ENCODE results near the gene HPCA.

HPCA gene

DNA sequence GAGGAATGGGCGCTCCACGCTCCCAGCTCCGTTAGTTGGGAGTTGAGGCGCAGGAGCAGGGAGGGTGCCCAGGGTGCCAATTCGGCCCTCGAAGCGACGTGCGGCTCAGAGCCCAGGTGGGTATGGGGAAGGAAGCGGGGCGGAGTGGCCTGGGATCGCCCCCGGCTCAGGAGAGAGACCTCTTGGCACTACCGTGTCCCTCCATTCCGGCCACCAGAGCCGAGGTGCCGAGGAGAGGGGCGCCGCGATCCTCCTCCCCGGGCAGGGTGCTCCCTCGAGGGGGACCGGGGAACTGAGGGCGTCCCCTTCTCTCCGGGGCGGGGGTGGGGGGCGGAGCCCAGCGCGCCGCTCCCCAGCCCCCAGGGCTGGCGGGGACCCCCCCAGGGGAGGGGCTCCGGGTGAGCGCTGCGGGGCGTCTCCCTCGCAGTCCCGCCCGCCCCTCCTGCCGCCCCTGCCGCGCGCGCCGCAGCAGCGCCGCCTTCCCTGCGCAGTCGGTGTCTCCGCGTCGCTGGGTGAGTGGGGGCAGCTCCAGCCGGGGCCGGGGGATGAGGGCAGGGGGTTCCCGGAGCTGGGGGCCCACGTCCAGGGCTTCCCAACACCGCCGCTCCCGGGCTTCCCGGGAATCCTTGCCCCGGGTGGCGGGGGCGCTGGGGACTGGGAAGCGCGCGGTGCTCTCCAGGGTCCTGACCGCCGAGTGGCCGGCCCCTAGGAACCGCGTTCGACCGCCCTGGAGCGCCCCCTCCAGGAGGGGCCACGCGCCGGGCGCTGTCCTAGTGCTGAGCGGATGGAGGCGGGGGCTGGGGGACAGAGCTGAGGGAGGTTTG lies at the start of gene HPCA:
TSS of gene HPCA (plus strand) at position 488 of the 824 bp plus-strand sequence. CDS start 2,408 bp downstream, outside the sequence.
- DNase-seq, result no peak

- DNase-seq, result no peak
Observed at GRCh38 chr1:32848354-32849063, 37.8 kb upstream of the HPCA start.

DNA sequence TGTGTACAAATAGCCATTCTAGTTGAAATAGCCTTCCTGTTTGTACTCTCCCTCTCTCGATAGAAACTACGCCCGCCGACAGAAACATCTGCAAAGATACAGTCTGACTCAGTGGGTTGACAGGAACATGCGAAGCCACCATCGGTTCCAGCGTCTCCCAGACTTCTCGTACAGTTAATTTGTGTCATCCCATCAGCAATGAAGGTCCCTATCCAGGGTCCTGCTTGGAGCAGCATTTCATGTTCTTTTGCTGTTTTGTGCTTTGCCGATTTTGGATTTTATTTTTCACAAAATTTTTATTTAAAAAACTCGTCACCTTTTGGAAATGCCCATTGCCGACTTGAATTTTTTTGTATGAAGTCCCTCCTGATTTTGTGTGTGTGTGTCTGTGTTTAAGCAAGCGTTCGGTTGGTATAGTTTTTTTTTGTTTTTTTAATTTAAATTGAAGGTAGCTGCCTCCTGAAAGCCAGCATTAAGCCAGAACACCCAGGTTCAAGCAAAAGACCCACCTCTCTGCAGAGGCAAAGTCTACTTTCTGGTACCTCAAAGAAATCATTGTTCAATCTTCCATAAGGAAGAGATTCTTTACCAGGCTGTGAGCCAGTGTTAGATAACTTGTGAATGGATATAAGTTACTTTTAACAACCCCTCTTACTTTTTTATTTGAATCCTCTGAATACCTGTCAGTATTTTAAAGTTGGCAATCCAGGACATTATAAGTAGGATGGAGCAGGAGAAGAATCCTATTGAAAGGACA lies 30.3 kb upstream of the HPCA start:
- no peak for DNase-seq

DNA sequence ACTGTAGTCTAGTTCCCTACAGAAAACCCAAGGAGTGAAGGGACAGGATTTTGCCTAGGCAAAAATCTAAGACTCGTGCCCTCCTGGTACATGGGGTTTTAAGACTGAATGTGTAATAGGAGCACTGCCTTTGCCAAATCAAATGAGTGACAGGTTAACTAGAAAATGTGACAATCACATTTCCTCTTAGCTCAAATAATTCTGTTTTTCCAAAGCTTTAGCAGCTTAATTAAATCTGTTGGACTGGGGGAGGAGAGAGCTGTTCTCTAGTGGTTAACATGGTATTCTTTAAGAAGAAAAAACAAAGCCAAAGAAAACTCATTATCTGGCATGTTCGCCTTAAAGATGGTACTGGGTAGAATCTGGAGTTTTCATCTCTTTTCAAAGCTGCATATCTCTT lies 28.2 kb upstream of the HPCA start:
- DNase-seq, result no peak

DNA sequence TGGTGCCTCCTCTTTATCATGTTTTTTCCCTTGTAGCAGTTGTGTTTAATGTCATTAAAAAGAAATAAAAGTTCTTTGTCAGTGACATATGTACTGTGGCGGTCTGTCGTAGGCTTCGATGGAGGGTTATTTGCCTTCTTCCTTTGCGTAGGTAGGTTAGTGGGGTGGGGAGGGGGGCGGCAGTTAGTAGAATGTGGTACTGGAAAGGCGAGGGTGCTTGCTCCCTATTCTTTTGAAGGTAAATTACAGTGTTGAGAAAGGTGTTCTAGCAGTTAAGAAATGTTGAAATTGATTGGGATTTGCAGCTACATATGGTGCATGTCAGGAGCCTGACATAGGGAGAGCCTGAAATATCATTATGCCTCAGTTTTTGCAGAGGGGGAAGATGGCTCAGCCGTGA lies 27.5 kb upstream of the HPCA start:
- no peak for DNase-seq

- no peak for DNase-seq
Observed at GRCh38 chr1:32859915-32860314, 26.4 kb upstream of the HPCA start.

GRCh38 chr1:32860566-32860965 lies 25.7 kb upstream of the HPCA start:
- no peak for DNase-seq

GRCh38 chr1:32861904-32862695 lies 24.2 kb upstream of the HPCA start:
- DNase-seq, result no peak

DNA sequence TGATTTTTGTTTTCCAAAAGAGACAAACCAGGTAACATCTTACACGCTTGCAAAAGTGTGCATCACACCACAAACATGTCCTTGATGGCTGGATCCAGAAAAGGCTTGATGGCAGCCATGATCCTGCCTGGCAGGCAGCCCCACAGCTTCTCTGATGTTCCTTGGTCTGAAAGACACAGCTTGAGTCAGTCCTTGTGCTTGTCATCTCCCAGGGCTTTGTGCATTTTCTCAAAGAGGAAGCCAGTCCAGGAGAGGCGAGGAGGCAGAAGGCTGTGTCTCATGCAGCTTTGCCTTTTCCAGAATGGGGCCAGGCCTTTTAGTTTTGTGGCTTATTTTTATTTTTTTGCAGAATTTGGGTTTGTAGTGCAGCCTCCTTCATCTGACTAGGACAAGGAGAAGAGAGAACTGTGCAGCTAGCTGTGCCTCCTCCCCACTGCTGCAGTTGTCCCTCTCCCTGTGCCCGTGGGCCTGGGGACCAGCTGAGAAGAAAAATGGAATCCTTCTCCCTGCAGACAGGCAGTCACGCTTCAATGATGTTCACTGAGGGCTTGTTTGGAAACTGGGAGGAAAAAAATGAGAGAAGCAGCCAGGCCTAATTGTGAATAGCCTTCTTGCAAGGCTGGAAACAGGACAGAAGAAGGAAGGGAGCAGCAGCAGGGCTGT lies 22.9 kb upstream of the HPCA start:
- no peak for DNase-seq

- DNase-seq, result no peak
Observed at GRCh38 chr1:32863881-32864245, 22.4 kb upstream of the HPCA start.

DNA sequence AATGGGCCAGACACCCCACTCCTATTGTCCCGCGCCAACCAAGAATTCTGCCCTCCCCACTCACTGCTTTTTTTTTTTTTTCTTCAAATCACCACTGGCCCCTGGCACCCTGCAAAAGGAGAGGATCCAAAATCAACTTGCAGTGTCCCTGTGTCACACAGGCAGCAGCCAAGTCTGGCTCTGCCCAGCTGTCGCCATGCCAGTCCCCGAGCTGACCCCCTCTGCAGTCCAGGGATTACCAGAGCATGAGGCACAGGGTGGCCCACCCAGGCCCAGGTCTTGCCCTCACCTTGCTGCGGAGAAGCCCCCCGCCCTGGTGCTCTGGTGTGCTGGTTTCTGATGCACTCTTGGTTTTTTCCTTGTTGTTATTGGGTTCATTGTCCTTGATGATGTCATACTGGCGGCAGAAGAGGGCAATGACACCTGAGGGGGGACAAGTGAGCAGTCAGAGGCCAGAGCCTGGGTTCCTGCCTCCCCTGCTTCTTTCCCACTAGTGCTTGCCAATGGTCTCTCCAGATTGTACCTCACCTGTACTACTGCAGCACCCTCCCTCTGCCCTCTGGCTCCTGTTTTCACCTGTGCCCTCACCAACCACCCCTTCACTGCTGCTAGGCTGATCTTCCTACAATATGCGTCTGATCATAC lies 21.8 kb upstream of the HPCA start:
- no peak for DNase-seq

DNA sequence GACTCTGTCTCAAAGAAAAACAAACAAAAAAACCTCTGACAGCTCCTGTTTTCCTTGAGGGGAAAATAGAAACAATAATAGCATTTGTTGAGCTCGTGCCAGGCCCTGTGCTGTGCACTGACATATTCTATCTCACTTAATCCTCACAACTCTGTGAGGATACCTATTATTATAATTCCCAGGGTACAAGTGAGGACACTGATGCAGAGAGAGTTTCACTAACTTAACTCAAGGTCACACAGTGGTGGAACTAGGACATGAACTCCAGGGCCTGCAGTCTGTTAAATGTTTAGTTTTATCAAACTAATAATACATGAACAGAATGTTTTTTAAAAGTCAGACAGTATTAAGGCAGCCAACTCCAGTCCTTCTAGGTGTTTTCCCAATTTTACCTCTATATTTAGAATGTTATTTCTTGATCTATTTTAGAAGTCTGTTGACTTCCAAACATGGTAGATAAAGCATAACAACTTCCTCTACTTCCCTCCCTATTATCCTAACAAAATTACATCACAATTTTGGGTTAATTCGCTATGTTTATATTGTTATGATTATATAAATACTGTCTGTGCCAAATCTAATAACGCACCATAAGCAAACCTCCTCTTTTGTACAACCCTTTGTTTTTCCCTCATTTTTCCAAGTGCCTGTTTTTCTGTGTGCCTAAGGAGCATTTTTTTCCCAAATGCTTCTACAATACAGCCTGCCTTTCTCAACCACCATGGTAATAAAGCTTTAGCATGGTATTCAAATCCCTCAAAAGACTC lies 20.5 kb upstream of the HPCA start:
- no peak for DNase-seq

DNA sequence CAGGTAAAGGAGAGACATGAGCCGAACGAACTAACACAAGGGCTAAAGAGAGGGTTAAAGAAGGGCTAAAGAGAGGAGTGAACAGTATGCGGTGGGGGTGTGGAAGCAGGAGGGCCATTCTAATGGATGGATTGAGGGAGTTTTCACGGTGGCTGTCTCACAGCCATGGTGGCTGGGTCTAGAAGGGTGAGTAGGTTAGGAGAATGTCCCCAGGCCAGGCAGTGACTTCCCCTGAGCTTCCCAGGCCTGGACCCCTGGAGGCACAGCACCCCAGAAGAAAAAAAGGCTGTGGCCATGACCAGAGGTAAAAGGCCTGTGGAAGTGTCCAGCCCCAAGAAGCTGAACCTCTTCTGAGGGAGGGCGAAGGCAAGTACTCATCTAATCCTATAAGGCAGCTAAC lies 19.1 kb upstream of the HPCA start:
- no peak for DNase-seq

GRCh38 chr1:32867671-32868070 lies 18.6 kb upstream of the HPCA start:
- no peak for DNase-seq

GRCh38 chr1:32868085-32868484 lies 18.2 kb upstream of the HPCA start:
- no peak for DNase-seq

- DNase-seq, result no peak
Observed at GRCh38 chr1:32868806-32869455, 17.4 kb upstream of the HPCA start.

DNA sequence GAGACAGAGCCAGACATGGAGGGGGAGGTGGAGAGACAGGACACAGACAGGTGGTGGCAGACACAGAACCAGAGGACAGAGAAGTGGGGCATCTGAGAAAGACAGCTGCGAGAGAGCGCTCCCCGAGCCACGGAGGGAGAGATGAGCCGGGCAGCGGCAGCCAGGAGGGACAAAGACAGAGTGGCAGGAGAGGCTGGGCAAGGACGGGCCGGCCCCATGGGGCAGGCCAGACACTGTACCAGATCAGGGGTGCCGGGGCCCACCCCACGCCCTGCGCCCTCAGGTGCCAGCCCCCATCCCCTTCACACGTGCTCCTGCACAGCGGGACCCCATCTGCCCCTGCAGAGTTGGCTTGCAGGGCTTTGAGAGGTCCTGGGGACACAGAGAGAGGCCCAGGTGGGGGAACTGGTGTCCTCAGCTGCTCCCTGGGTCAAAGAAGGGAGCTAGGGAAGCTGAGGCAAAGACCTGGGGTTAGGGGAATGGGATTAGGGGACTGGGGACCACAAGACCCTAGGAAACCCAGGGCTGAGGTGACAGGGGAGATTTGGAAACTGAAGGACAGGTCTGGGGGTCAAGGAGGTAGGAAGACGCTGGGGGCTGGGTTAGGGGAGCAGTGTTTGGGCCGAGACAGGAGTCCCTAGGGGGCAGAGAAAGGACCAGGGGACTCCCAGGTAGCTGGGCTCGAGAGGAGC lies 16.2 kb upstream of the HPCA start:
- DNase-seq, result no peak

DNA sequence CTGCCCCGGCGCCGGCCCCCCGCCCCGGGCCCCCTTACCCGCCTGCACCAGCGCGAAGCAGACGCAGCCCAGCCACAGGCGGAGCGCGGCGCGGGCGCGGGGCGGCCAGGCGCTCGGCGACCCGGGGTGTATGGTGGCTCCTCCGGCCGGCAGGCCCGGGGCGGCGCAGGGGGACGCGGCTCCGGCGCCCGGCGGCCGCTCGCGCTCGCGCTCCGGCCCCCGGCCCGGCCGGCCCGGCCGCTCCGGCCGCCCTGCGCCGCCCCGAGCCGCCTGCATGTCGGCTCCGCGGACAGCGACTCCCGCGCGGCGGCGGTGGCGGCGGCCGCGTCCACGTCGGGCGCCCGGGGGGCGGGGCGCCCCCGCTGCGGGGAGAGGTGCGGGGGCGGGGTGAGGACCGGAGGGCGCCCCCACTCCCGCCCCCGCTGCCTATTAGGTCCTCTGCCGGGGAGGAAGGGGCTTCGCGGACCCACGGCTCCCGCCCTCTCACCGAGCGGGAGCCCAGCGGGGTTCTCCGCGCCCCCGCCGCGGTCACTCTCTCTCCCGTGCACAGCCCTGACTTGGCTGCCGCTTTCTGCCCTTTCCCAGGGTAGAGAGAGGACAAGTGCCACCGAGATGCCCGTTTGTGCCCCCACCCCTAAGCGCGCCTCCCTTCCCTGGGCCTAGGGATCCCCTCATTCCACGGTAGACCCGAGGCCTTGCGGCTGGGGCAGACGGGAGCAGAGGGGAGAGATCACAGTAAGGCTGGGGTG lies 15.5 kb upstream of the HPCA start, which contains the start of gene FNDC5:
TSS of gene FNDC5 (minus strand) at position 298 of the 749 bp plus-strand sequence.
- DNase-seq, result no peak
